ENCODE results near the gene ENDOD1. TPM values are rescaled to one million over a fixed set of nuclear protein-coding genes. Genes with fewer than 3 reads are reported as not detected.

The ENDOD1 gene
- polyA plus RNA-seq, 1 experiment = 12.1 TPM

GRCh38 chr11:95076981-95077380 lies 12.7 kb upstream of the ENDOD1 start:
- Histone ChIP-seq H3K27me3 (ENCODE audit: control insufficient read depth, insufficient read depth, low read length) (no peaks in the 10 kb centered on the region), H3K4me3 (ENCODE audit: low read depth, low read length) (no peak overlapping the region), H3K27ac (ENCODE audit: low read depth, low read length) (no peak overlapping the region), H3K9me3 (ENCODE audit: control insufficient read depth, insufficient read depth, low read length) (no peaks in the 10 kb centered on the region)
- DNase-seq (ENCODE audit: low read depth, low spot score) = no peak
- TF ChIP-seq CTCF (IDR thresholded peaks at IDR 0.05; ENCODE audit: low read depth, low read length) = no peak
- POLR2A ChIA-PET = no interaction called here
- CTCF ChIA-PET = no interaction called here

GRCh38 chr11:95078526-95078925 lies 11.1 kb upstream of the ENDOD1 start:
- H3K9me3 ChIP-seq (ENCODE audit: control insufficient read depth, insufficient read depth, low read length) = no peaks in the 10 kb centered on the region
- CTCF ChIA-PET = interaction anchor here (1.2 kb wide), 1 partner anchor 9 kb away, joined by 7 read pairs; no protein-coding TSS in a partner anchor
- no peak for TF ChIP-seq CTCF (IDR thresholded peaks at IDR 0.05; ENCODE audit: low read depth, low read length)
- H3K27ac ChIP-seq (ENCODE audit: low read depth, low read length) = no peak overlapping the region
- no peak for DNase-seq (ENCODE audit: low read depth, low spot score)
- POLR2A ChIA-PET = no interaction called here
- no peak overlapping the region for H3K4me3 ChIP-seq (ENCODE audit: low read depth, low read length)
- no peaks in the 10 kb centered on the region for H3K27me3 ChIP-seq (ENCODE audit: control insufficient read depth, insufficient read depth, low read length)

GRCh38 chr11:95081010-95081409 lies 8.6 kb upstream of the ENDOD1 start:
- Histone ChIP-seq H3K4me3 (ENCODE audit: low read depth, low read length) (no peak overlapping the region), H3K9me3 (ENCODE audit: control insufficient read depth, insufficient read depth, low read length) (no peaks in the 10 kb centered on the region), H3K27me3 (ENCODE audit: control insufficient read depth, insufficient read depth, low read length) (no peaks in the 10 kb centered on the region), H3K27ac (ENCODE audit: low read depth, low read length) (no peak overlapping the region)
- ChIA-PET POLR2A (interaction anchor here (0.7 kb wide), 1 partner anchor 8 kb away, joined by 4 read pairs; no protein-coding TSS in a partner anchor), CTCF (interaction anchor here (1.0 to 2.5 kb wide), 4 partner anchors 10 to 14 kb away, joined by 3 to 7 read pairs (median 4); partner anchors contain the start of gene SRSF8)
- no peak for DNase-seq (ENCODE audit: low read depth, low spot score)
- TF ChIP-seq CTCF (IDR thresholded peaks at IDR 0.05; ENCODE audit: low read depth, low read length) = no peak

GRCh38 chr11:95081412-95081811 lies 8.2 kb upstream of the ENDOD1 start:
- TF ChIP-seq CTCF (IDR thresholded peaks at IDR 0.05; ENCODE audit: low read depth, low read length) = no peak
- Histone ChIP-seq H3K27ac (ENCODE audit: low read depth, low read length) (no peak overlapping the region), H3K4me3 (ENCODE audit: low read depth, low read length) (no peak overlapping the region), H3K27me3 (ENCODE audit: control insufficient read depth, insufficient read depth, low read length) (no peaks in the 10 kb centered on the region), H3K9me3 (ENCODE audit: control insufficient read depth, insufficient read depth, low read length) (no peaks in the 10 kb centered on the region)
- POLR2A ChIA-PET = interaction anchor here (0.7 kb wide), 1 partner anchor 8 kb away, joined by 4 read pairs; no protein-coding TSS in a partner anchor
- DNase-seq (ENCODE audit: low read depth, low spot score) = no peak
- CTCF ChIA-PET = interaction anchor here (1.0 to 2.5 kb wide), 4 partner anchors 9 to 15 kb away, joined by 3 to 7 read pairs (median 4); partner anchors contain the start of gene SRSF8

- TF ChIP-seq CTCF (IDR thresholded peaks at IDR 0.05; ENCODE audit: low read depth, low read length) = no peak
- Histone ChIP-seq H3K4me3 (ENCODE audit: low read depth, low read length) (no peak overlapping the region), H3K27ac (ENCODE audit: low read depth, low read length) (no peak overlapping the region), H3K27me3 (ENCODE audit: control insufficient read depth, insufficient read depth, low read length) (no peaks in the 10 kb centered on the region), H3K9me3 (ENCODE audit: control insufficient read depth, insufficient read depth, low read length) (no peaks in the 10 kb centered on the region)
- DNase-seq (ENCODE audit: low read depth, low spot score) = no peak
- ChIA-PET POLR2A (no interaction called here), CTCF (interaction anchor here (1.0 kb wide), 1 partner anchor 13 kb away, joined by 3 read pairs; no protein-coding TSS in a partner anchor)
Measured at GRCh38 chr11:95082576-95083001, 7.1 kb upstream of the ENDOD1 start.
